WTC11 (cell line): Measurements from ENCODE around the gene SNRPD2. TPM values are rescaled to one million over a fixed set of nuclear protein-coding genes. Genes with fewer than 3 reads are reported as not detected.

Experiments used
- ATAC-seq: fragments of 200-7000 bp; cut with Tn5 transposase; 2 replicates; pipeline ENCODE4 v1.10.0; 2021; ENCODE audit warnings: mild to moderate bottlenecking, moderate library complexity
- CTCF ChIA-PET: fragments of 300-600 bp; sonication (Branson Sonifier 250); formaldehyde crosslinking; loops from one replicate; lab custom pipeline; 2021; ENCODE audit warnings: antibody characterized with exemption; lab: Charles Lee
- POLR2A ChIA-PET: fragments of 350-600 bp; sonication (Branson Sonifier 250); formaldehyde crosslinking; loops from one replicate; lab custom pipeline; 2021; ENCODE audit warnings: antibody characterized with exemption; lab: Charles Lee
- DNase-seq: peaks from one replicate; pipeline ENCODE4 v3.0.0; 2021; ENCODE audit warnings: low spot score
- H3K27ac Mint-ChIP-seq: 2 replicates; pipeline ENCODE4 v1.8.0; 2021; ENCODE audit warnings: mixed read lengths
- H3K27me3 Mint-ChIP-seq: 2 replicates; pipeline ENCODE4 v1.8.0; 2021; ENCODE audit warnings: low read depth, mild to moderate bottlenecking, moderate library complexity, mixed read lengths
- H3K36me3 Mint-ChIP-seq: 2 replicates; pipeline ENCODE4 v1.8.0; 2021; ENCODE audit warnings: mixed read lengths
- H3K4me1 Mint-ChIP-seq: 2 replicates; pipeline ENCODE4 v1.8.0; 2022; ENCODE audit warnings: mixed read lengths
- H3K4me3 Mint-ChIP-seq: 2 replicates; pipeline ENCODE4 v1.8.0; 2021; ENCODE audit warnings: mild to moderate bottlenecking, moderate library complexity, mixed read lengths
- H3K9me3 Mint-ChIP-seq: 2 replicates; pipeline ENCODE4 v1.8.0; 2021; ENCODE audit warnings: mixed read lengths
- ARID4B ChIP-seq: sonication (generic); formaldehyde crosslinking; IDR thresholded peaks from 2 replicates; pipeline ENCODE4 v1.8.0; 2023; ENCODE audit warnings: missing genetic modification reagents, mild to moderate bottlenecking, borderline replicate concordance
- CREB1 ChIP-seq: sonication (generic); formaldehyde crosslinking; IDR thresholded peaks from 2 replicates; pipeline ENCODE4 v1.8.0; 2023; ENCODE audit warnings: mild to moderate bottlenecking, missing genetic modification reagents
- ELF4 ChIP-seq: sonication (generic); formaldehyde crosslinking; IDR thresholded peaks from 2 replicates; pipeline ENCODE4 v1.8.1; 2022; ENCODE audit warnings: low read depth, mild to moderate bottlenecking, moderate library complexity, missing genetic modification reagents
- FOXP4 ChIP-seq: sonication (generic); formaldehyde crosslinking; IDR thresholded peaks from 2 replicates; pipeline ENCODE4 v1.8.0; 2022; ENCODE audit warnings: mild to moderate bottlenecking, missing genetic modification reagents
- IRF2 ChIP-seq: sonication (generic); formaldehyde crosslinking; IDR thresholded peaks from 2 replicates; pipeline ENCODE4 v1.8.0; 2022; ENCODE audit warnings: low read depth, missing genetic modification reagents, borderline replicate concordance
- MLX ChIP-seq: sonication (generic); formaldehyde crosslinking; IDR thresholded peaks from 2 replicates; pipeline ENCODE4 v1.8.1; 2023; ENCODE audit warnings: mild to moderate bottlenecking, missing genetic modification reagents, moderate library complexity
- MYBL2 ChIP-seq: sonication (generic); formaldehyde crosslinking; IDR thresholded peaks from 2 replicates; pipeline ENCODE4 v1.8.1; 2023; ENCODE audit warnings: mild to moderate bottlenecking, moderate library complexity, missing genetic modification reagents
- PRRX2 ChIP-seq: fragments of 250-450 bp; sonication (Bioruptor Pico); IDR thresholded peaks from 2 replicates; pipeline ENCODE4 v1.8.0; 2021; ENCODE audit warnings: mild to moderate bottlenecking
- SP1 ChIP-seq: sonication (generic); formaldehyde crosslinking; conservative IDR thresholded peaks from 2 replicates; pipeline ENCODE4 v1.8.1; 2022; ENCODE audit warnings: missing genetic modification reagents
- ZNF281 ChIP-seq: sonication (generic); formaldehyde crosslinking; IDR thresholded peaks from 2 replicates; pipeline ENCODE4 v1.8.0; 2023; ENCODE audit warnings: mild to moderate bottlenecking, missing genetic modification reagents
- ZNF423 ChIP-seq: fragments of 250-450 bp; sonication (Bioruptor Pico); IDR thresholded peaks from 2 replicates; pipeline ENCODE4 v2.1.2; 2022; ENCODE audit warnings: mild to moderate bottlenecking, moderate library complexity
- total RNA-seq: library from RNA; stranded (reverse); gene quantifications from 3 replicates; pipeline ENCODE4 v1.2.3, GENCODE V29; 2021
- TF ChIP-seq, protein P1 (sequence below): sonication (generic); formaldehyde crosslinking; IDR thresholded peaks from 2 replicates; pipeline ENCODE4 v1.8.0; 2022; ENCODE audit warnings: missing genetic modification reagents
- TF ChIP-seq, protein P2 (sequence below): sonication (generic); formaldehyde crosslinking; IDR thresholded peaks from 2 replicates; pipeline ENCODE4 v1.8.1; 2023; ENCODE audit warnings: mild to moderate bottlenecking, missing genetic modification reagents
- TF ChIP-seq, protein P3 (sequence below): fragments of 250-450 bp; sonication (Bioruptor Pico); conservative IDR thresholded peaks from 2 replicates; pipeline ENCODE4 v1.9.0; 2021; ENCODE audit warnings: mild to moderate bottlenecking

SNRPD2 gene
- total RNA-seq, 1 experiment from 2014 or later: 739 TPM

DNA sequence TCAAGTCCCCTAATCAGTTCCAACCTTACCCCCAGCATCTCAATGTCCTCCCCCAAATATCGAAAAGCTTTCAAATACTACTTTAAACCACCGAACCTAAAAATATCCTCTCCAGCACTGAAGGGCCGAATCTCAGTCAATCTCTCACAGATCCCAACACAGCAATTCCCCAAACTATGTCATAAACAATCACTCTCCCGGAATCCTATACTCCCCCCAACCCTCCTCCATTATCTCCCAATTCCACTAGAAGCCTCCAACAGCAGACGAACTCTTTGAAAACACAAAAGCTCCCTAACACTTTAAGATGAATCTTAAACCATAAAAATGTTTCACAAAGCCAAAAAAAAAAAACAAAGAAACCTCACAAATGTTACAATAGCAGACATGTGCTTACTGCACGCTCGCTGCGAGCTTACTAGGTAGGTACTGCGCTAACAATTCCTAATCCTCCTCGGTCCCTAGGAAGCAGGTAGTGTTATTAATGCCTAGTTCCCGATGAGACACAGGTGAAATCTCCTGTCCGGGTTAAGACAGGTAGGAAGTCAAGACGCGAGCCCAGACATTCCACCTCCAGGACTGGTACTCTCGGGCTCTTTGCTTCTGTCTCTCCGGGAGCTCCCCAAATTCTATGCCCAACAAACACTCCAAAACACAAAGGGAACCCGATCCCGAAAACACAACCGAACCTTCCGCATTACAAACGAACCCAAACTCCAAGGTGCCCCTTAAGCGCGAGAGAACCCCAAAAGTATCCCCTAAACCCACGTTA, 24.8 kb upstream of the SNRPD2 start (continued):
- TF ChIP-seq ARID4B (CRISPR knock-in tag) (no peak), ZNF281 (CRISPR knock-in tag) (no peak), MLX (CRISPR knock-in tag) (no peak), IRF2 (CRISPR knock-in tag) (no peak), MYBL2 (CRISPR knock-in tag) (no peak), ELF4 (CRISPR knock-in tag) (no peak), CREB1 (no peak)
- TF ChIP-seq, protein P1, sequence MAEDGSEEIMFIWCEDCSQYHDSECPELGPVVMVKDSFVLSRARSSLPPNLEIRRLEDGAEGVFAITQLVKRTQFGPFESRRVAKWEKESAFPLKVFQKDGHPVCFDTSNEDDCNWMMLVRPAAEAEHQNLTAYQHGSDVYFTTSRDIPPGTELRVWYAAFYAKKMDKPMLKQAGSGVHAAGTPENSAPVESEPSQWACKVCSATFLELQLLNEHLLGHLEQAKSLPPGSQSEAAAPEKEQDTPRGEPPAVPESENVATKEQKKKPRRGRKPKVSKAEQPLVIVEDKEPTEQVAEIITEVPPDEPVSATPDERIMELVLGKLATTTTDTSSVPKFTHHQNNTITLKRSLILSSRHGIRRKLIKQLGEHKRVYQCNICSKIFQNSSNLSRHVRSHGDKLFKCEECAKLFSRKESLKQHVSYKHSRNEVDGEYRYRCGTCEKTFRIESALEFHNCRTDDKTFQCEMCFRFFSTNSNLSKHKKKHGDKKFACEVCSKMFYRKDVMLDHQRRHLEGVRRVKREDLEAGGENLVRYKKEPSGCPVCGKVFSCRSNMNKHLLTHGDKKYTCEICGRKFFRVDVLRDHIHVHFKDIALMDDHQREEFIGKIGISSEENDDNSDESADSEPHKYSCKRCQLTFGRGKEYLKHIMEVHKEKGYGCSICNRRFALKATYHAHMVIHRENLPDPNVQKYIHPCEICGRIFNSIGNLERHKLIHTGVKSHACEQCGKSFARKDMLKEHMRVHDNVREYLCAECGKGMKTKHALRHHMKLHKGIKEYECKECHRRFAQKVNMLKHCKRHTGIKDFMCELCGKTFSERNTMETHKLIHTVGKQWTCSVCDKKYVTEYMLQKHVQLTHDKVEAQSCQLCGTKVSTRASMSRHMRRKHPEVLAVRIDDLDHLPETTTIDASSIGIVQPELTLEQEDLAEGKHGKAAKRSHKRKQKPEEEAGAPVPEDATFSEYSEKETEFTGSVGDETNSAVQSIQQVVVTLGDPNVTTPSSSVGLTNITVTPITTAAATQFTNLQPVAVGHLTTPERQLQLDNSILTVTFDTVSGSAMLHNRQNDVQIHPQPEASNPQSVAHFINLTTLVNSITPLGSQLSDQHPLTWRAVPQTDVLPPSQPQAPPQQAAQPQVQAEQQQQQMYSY (CRISPR knock-in tag): no peak
- TF ChIP-seq, protein P2, sequence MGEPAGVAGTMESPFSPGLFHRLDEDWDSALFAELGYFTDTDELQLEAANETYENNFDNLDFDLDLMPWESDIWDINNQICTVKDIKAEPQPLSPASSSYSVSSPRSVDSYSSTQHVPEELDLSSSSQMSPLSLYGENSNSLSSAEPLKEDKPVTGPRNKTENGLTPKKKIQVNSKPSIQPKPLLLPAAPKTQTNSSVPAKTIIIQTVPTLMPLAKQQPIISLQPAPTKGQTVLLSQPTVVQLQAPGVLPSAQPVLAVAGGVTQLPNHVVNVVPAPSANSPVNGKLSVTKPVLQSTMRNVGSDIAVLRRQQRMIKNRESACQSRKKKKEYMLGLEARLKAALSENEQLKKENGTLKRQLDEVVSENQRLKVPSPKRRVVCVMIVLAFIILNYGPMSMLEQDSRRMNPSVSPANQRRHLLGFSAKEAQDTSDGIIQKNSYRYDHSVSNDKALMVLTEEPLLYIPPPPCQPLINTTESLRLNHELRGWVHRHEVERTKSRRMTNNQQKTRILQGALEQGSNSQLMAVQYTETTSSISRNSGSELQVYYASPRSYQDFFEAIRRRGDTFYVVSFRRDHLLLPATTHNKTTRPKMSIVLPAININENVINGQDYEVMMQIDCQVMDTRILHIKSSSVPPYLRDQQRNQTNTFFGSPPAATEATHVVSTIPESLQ: no peak

DNA sequence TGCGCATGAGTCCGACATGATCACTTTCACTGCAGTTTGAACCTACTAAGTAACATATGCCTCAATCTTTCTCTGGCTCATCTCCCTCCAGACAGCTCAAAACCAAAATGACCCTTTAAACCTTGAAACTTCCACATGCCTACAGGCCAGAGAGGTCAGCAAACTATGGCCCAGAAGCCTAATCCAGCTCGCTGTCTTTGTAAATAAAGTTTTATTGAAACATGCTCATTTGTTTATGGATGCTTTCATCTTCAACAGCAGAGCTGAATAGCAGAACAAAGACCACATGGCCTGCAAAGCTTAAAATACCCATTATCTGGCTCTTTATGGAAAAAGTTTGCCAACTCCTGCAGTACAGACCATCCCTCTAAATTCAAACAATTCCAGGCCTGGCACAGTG, 23.4 kb upstream of the SNRPD2 start:
- Mint-ChIP-seq H3K36me3 (peaks cover 12% of the 10 kb centered on the region), H3K9me3 (no peaks in the 10 kb centered on the region), H3K4me1 (peaks cover 35% of the 10 kb centered on the region), H3K27me3 (no peaks in the 10 kb centered on the region; the same call in 1 of the 2 replicates), H3K27ac (peak overlapping the region; percentile 14), H3K4me3 (no peak overlapping the region; the same call in 1 of the 2 replicates)
- no peak for DNase-seq
- ATAC-seq: no peak
- ChIA-PET CTCF (interaction anchor here (1.2 to 4.5 kb wide), 4 partner anchors 23 to 102 kb away, joined by 5 to 80 read pairs (median 20); partner anchors contain the start of genes QPCTL, SIX5 and SNRPD2), POLR2A (interaction anchor here (3.8 to 5.8 kb wide), 2 partner anchors 23 to 54 kb away, joined by 38 to 115 read pairs; partner anchors contain the start of genes QPCTL, SIX5 and SNRPD2)
- TF ChIP-seq PRRX2 (CRISPR knock-in tag): no peak
- TF ChIP-seq FOXP4 (CRISPR knock-in tag): no peak
- TF ChIP-seq, protein P3, sequence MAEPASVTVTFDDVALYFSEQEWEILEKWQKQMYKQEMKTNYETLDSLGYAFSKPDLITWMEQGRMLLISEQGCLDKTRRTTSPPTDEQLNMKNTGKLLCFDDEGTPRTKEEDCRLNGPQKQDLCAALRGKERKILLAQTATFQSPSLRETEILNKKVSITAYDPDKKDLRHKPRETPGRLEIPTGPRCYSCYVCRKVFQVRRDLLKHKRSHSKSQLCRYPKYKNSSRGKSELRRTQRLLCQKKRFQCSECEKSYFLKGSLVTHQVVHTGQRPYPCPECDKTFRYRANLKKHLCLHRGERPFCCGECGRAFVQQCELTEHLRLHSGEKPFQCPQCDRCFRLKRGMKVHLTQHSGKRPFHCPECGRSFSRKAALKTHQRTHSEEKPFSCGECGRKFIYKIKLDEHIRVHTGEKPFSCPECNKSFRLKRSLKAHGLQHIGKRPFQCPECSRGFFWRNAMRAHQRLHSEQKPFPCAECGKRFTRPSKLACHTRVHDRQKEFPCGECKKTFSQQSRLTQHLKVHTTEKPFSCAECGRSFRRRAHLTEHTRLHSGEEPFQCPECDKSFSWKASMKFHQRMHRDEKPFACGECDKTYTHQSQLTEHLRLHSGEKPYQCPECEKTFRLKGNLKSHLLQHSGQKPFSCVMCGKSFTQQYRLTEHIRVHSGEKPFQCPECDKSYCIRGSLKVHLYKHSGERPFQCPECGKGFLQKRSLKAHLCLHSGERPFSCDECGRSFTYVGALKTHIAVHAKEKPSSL (CRISPR knock-in tag): no peak
- TF ChIP-seq SP1 (CRISPR knock-in tag): no peak
- TF ChIP-seq ZNF423 (CRISPR knock-in tag): no peak
